Activated CD8-positive, alpha-beta memory T cell treated with anti-CD3 and anti-CD28 coated beads for 1 hour (primary cell): ENCODE results near the gene LEO1.
A peak's percentile ranks its signal among the peaks of the same experiment; 100 is the strongest.

ENCODE experiments used
- DNase-seq, 2 donors: peaks; one replicate each; pipeline ENCODE4 v3.0.0-alpha.2; 2020; ENCODE audit warnings: low read depth in 1 of 2; ENCODE audit errors: extremely low read depth in 1 of 2

The LEO1 gene

DNA sequence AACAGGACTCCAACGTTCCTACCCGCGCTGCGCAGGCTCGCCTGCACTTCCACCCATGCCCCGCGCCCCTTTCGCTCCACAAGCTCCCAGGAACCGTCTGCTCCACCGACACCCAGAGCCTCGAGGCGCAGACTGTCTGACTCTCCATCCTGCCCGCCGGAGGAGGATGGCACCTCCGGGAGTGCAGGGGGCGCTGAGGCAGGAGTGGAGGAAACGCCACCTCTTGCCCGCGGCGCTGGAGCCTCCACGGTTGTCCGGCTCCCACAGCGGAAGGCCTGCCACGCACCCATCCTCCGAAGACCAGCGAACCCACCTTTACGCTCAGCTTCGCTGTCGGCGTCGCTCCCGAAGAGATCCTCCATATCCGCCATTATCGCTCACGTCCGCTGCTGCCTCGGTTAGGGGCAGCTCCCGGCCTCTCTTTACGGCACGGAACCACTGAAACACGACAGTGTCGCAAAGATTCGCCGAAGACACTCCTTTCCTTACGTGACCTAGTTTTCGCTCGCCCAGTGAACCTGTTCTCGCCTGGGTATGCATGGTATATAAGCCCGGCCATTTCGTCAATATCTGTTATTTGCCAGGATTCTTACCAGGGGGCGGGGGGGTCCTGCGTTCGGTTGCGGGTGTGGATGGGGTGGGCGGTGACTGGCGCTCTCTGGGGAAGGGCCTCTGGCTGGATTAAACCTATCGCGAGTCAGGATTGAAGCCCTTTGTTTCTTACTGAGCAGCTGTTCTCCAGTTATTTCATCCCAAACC is at the start of gene LEO1:
LEO1 (minus strand) TSS at position 404 of the 759 bp plus-strand sequence; CDS start at position 371, 33 bp downstream.
- peak; percentile 72 to 75 for DNase-seq

DNA sequence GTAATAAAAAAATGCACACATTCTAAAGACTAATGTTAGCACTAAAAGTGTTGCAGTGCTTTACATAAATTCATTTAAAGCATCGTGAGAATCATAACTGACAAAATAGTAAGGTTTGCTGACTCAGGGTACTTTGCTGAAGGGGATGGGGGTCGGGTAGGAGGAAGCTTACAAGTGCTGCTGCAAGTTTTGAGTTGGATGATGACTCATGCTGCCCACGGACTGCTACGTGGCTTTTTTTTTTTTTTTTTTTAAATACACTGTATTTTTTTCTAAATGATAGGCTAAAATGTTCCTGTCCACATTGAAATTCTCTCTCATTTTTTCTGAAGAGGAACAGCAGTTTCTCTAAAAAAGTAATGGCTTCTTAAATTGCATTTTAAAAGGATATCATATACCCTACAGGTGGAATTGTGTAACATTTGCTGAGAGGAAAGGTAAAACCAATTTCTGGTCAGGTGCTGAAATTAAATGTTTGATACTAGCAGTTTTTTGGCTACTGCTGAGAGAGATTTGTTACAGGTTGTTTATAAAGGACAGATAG is 49.6 kb upstream of the LEO1 start:
- peak; percentile 36 to 46 for DNase-seq

DNA sequence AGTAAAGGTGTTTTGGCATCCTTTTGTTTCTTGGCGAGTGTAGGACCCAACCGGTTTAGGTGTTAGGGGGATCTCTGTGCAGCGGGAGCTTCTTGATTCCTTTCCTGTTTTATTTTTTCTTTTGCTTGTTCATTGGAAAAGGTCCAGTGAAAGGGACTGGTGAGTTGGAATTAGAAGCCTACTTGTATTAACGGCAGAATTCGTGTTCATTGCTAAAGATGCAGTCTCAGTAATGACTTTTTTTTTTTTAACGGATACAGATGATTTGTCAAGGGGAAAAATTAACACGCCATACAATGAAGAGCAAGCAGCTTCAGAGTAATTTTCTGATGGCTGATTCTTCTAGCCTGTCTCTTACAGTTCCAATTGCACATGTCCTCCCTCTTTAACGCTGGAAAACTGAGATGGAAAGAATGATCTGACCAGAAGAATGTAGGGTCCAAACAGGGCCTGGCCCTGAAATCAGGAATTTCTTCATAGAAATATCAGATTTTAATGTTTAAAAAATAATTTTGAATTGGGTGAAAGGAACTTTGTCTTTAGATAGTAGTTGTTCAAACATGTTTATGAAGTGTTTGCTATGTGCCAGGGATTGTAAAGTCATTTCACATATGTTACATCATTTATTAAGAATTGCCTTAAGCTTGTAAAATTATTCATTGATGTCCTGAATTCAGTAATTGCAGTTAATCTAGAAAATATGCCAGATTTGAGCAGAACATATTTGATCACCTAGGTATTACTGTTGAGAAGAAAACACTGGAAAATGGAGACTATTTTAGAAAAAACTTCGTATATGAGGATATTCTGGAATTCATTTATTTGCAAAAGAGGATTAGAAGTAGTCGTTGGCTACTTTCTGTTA is 48.9 kb upstream of the LEO1 start:
- DNase-seq = no peak

DNA sequence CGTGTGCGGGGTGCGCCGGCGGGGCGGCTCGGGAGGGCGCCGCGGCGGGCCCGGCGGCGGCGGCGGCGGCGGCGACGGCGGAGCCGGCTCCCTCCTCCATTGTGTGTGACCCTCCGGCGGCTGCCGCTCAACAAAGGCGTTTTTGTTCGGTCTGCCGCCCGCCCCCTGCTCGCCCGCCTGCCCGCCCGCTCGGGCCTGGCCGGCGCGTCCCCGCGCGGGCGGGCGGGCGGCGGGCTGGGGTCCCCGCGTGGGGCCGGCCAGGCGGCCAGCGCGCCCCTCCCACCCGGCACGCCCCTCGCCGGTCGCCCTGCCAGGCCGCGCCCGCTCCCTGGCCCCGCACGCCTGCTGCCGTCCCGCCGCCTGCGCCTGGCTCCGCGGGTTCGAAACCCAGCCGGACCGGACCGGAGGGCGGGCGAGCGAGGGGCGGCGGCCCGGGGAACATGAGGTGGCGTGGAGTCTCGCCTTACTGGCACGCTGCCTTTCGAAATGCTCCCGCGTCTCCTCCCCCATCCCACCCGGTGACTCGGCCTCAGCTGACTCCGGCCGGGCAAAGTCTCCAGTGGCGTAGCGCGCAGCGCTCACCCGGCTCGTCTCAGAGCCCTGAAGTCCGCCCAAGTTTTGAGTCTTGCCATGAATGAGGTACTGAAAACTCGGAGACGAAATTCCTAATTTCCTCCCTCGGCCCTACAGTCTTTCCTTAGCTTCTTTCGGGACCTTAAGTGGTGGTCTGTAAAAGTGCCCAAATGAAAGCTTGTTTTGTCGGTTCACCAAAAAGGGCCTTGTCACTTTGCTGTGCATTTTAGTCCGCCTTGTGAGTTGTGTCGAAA is 48.0 kb upstream of the LEO1 start:
- peak in 1 of 2 donors; percentile 43 for DNase-seq

DNA sequence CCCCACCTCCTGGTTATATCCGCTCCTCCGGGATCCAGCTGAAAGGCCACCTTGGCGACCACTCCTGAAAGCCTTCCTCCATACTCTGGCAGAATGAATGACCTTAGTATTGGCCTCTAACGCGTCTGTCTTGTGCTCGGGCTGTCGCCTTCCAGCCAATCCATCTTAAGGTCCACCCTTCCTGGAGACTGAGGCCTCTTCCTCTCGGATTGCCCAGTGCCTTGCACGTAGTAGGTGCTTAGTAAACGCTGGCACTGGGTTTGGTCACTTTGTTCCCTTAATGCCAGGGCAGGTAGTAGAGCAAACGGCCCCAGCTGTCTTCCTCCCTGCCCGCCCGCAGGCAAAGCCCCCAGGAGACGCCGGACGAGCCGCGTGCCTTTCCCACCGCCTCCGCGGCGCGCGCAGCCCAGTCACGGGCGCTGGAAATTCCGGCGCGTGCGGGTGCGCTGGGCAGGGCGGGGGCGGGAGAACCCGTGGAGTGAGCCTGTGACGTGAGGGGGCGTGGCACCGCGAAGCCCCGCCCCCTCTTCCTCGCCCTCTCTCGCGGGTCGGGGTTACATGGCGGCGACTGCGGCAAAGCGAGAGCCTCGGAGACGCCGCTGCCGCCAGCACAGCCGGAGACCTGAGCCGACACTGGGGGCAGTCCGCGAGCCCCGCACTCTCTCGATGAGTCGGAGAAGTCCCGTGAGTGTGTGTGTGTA is 47.3 kb upstream of the LEO1 start, which contains the start of gene MAPK6:
MAPK6 (plus strand) TSS at position 527 of the 701 bp plus-strand sequence. CDS start 27,242 bp downstream, outside the sequence.
- peak; percentile 75 to 91 for DNase-seq

DNA sequence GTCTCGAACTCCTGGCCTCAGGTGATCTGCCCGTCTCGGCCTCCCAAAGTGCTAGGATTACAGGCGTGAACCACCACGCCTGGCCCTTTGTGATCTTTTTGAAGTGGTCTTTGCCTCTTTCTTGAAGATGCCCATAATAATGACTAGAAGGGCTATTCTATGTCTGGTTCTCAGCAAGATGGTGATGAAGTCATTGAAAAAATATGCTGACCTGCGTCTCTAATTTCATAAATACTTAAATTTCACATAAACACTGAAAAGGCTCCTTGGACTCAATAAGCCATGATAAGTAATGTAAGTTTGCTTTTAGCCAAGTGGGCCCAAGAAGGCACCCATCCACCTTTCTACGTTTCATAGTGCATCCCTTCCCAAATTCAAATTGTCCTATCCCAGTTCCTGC is 46.7 kb upstream of the LEO1 start:
- no peak for DNase-seq

DNA sequence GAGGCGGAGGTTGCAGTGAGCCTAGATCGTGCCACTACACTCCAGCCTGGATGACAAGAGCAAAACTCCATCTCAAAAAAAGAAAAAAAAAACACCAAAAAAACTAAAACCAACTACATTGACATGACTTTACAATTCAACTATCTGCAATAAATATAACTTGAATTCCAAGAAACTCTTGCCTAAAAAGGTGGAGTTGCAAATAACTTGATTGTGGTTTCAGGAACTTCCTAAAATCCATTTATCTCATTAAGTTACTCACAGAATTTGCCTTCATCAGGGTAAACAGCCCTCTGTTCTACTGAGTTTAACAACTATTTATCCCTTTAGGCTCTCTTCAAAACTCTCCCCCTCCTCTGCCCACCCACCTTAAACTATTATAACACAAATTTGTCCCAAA is 44.7 kb upstream of the LEO1 start:
- no peak for DNase-seq

DNA sequence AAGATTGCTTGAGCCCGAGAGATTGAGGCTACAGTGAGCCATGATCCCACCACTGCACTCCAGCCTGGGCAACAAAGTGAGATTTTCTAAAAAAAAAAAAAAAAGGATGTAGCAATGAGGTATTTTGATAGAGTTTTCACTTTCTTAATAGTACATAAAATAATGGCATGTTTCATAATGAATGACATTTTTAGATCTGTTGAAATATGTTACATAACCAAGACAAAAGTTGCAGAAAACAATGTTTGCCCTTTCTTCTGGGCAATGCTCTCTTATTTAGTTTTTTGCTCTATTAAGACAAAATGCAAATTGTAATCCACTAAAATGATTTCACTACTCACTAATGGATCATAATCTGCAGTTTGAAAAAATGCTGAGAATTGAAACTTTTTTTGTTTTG is 43.0 kb upstream of the LEO1 start:
- DNase-seq = no peak

DNA sequence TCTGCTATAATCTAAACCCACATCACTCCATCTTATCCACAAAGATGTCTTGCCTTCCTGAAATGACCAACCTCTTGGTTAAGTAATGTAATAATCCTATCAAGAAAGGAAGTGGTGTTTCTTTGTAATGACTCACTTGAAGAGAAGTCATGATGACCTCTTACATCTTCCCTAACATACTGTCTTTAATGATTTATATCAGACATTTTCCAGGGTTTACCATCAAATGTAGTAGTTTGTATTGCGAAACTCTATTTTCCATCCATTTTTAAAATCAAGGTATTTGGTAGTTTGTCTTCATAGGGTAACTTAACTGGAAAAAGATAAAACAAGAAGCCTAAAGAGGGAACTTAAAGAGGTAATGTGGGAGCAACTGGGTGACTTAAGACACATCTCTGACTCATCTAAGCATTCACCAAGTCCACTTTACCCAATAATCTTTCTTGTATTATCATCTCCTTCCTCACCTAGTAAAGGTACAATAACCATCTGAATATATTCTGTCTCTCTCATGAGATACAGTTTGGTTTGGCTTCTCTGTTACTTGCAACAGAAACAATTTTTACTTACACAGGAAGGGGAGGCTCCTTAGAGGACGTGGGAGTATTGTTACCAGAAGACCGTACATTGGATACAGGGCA is 41.7 kb upstream of the LEO1 start:
- DNase-seq = no peak

DNA sequence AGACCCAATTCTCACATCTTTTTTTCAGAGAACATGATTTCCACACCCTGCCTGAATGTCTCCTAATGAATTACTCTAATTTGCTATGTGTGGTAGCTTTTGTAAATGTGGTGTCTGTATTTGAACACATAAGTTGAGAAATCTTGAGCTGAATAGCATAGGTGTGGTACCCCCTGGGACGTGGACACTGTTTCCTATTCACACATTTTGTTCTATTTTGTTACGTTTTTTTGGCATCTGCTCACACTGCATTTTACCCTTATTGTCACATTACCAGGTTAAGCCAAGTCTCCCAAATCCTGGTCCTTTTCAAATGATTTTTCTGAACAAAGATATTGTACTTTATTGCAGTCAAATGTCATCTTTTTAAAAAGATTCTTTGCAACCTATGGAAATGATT is 40.6 kb upstream of the LEO1 start:
- no peak for DNase-seq

DNA sequence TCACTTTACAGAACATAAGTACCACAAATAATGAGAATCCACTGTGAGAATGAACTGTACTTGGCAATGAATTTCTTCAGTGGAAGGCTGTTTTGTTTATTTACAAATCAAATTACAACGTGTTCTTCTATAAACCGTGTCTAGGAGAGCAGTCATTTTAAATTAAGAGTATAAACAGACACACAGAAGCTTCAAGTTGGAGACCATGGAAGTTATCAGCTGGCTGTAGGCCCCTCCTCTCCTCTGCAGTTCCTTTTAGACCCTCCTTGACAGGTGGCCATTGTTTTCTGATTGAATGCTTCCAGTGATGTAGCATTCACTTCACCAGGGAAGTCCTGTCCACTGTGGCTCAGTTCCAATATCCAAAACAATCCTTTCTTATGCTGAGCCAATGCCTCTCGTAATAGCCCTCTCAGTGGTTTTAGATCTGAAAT is 40.1 kb upstream of the LEO1 start:
- DNase-seq = no peak

DNA sequence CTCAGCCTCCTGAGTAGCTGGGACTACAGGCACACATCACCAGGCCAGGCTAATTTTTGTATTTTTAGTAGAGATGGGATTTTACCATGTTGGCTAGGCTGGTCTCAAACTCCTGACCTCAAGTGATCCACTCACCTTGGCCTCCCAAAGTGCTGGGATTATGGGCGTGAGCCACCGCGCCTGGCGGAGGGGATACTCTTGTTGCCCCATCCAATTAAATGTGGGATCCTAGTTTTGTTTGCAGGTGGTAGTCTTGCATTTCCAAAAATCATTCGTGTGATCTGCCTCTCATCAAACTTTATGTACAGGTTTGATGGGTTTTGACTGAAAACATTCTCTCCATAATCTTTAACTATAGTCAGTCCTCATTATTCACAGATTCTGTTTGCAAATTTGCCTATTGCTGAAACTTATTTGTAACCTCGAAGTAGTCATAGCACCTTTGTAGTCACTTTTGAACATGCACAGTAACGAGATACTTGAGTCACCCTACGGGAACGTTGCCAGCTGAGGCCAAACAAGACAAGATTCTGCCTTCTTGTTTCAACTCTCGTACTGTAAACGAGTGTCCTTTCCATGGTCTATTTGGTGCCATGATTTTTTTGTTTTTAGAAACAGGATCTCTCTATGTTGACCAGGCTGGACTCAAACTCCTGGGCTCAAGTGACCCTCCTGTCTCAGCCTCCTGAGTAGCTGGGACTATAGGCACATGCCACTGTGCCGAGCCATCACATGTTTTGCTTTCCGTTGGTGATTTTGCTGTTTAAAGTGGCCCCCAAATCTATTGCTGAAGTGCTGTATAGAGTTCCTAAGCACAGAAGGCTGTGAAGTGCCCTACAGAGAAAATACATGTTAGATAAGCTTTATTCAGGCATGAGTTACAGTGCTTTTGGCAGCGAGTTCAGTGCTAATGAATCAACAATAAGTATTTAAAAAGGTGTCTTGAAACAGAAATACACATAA is 39.3 kb upstream of the LEO1 start:
- no peak for DNase-seq

DNA sequence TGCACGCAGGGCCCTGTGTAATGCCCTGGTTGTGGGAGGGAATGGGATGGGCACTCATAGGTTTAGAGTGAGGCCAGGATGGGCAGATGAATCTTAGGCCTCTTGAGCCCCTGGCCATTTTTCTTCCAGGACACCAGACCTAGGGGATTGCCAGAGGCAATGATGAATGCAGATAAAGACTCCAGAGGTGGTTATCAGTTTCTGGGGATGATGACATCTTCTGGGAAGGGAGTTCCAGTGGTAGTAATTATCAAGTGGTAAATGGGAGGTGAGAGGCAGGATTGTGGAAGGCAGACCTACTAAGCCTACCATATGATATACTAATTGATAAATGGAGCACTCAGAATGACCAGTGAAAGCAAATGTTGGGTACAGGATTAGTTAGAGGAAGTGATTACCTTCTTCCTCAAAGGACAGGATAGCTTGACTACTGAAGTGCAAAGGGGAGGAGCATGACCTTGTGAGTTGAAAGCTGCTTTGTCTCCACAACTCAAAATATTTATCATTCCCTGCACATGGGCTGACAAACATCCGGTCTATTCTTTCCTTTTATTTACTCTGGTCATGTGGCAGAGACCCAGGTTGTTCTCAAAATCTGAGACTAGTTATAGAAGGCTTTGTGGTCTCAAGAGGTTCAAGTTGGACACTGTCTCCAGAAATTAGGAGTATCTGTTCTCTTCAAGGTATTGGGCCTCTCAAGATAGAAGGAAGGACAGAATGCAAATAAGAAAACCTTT is 37.3 kb upstream of the LEO1 start:
- no peak for DNase-seq

DNA sequence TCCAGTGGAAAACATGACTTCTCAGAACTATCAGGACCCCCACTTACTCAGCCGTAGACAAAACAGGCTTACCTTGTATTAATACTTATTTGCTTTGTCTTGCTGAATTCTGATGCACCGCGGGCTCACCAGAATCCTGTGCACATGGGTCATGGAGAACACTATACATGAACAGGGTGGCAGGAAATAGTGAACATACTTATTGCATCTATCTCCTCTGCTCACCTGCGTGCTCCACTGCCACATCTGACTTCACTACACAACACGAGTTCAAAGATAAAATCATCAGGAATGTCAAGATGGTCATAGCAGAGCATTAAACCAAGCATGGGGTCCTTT is 36.8 kb upstream of the LEO1 start:
- DNase-seq = no peak

DNA sequence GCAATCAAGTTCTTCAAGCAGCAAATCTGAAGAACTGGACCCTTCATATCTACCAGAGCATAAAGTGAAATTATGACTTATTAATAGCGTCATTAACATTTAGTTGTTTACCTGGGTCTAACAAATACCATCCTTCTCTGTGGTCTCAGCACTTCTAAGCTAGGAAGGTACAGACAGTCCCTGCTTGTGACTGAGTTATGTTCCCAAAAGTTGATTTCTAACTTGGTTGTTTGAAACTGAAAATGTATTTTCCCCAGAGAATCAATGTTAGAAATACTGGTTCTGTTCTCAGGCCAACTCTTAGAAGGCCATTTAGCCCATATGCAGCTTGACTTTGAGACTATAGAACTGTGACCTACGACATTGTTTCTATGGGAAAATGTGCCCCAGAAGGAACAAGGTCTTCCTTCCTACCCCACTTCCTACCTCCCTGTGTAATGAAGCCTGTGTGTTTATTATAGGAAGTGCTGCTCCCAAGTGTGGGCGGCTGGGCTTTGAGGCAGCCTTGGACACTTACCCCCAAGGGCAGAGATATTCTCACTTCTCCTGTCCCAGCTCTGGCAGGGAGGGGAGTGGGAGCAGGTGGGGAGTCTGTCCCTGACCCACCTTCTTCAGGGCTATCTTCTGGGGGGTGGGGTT is 35.2 kb upstream of the LEO1 start:
- no peak for DNase-seq

DNA sequence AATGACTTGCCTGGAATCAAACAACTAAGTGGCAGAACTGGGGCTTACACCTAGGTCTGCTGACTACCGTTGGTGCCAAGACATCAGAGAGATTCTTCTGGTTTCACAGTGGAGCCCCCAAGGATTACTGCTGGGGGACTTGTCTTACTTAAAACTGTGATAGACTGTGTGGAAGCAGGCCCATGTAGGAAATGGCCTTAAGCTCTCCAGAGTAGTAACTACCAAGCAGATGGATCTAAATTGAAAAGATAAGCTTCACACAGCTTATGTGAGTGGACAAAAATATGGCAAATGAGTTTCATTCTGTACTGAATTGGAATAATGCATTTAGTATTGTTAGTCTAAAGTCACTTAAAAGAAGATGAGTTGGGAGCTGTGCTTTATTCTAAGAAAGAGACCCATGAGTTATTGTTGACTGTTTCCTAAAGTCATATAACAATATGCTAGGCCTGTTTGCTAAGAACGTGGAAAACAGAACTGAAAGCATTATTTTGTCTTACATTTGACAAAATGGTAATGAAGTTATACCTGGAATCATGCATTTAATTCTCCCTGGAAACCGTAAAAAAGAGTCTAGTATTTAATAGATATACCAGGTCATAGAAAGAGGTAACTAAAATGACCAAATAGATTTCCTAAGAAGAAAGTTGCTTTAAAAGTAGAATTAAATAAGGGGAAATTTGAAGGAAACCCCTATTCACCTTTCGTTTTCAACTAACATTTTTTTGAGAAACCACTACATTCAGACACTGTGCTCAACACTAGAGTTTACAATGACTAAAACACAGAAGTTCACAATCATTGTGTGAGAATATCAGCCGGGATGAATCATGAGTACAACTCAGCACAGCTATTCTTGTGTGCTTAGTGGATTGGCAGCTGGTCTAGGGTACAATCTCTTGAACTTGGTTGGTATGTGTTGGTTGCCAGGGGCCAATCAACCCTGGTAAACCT is 34.4 kb upstream of the LEO1 start:
- no peak for DNase-seq
